ENCODE results near the gene DEPP1.

The DEPP1 gene

DNA sequence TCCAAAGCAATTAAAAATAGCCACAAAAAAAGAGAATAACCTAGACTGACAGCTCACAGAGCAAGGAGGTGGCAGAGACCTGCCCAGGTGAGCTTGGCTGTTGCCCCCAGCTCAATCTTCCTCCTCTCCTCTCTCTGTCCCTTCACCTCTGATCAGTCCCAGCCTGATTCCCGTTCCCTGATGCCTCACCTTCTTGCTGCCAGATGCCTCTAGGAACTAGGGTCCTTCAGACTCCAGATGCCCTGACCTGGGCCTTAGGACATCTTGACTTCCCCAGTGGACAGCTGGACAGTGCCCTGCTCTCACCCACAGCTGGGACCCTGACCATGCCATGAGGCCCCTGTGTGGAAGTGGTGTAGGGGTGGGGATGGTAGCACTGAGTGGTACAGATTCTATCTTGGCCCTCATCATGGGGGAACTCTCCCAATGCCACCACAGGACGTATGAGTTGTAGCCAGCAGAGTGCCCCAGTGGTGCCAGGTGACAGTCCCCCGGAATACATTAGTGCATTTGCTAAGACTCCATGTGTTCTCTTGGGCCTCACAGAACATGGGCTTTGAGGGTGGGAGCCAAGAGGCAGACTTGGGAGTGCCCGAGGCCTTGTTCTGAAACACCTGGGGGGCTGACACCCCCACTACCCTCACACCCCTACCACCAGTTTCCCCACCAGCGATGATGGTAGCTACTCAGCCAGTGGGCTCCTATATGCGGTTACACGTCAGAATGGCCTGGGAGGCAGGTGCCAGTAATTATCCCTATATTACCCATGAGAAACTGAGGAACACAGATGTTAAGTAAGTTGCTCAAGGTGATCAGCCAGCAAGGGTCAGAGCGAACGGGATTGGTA is 2.0 kb downstream of the DEPP1 start (continued):
- no peak for TF ChIP-seq ZNF692 (tag by site-specific recombination; IDR thresholded peaks at IDR 0.05)

- Histone ChIP-seq H3K4me3 (ENCODE audit: low read depth, low read length) (no peak overlapping the region; the same call in 1 of the 2 replicates), H3K4me1 (ENCODE audit: control insufficient read depth, insufficient read depth, low read length) (peaks cover 23% of the 10 kb centered on the region), H3K9me3 (ENCODE audit: control insufficient read depth, insufficient read depth, low read depth, low read length) (no peaks in the 10 kb centered on the region), H3K36me3 (ENCODE audit: control insufficient read depth in 2 of 2, insufficient read depth in 1 of 2, low read length in 2 of 2) (peaks cover 0 to 19% of the 10 kb centered on the region in 2 experiments; a peak in 1 of 3 replicates), H3K27ac (ENCODE audit: extremely low read depth, low read depth, low read length) (peak overlapping the region; percentile 3; the same call in 1 of the 2 replicates)
- ChIA-PET CTCF (interaction anchor here (0.6 to 1.5 kb wide), 7 partner anchors 10 to 1324 kb away, joined by 3 to 15 read pairs (median 4); no protein-coding TSS in a partner anchor), POLR2A (interaction anchor here (0.6 to 2.3 kb wide), 5 partner anchors 11 to 43 kb away, joined by 3 to 12 read pairs (median 5); no protein-coding TSS in a partner anchor)
- no peak for TF ChIP-seq CTCF (tag by site-specific recombination; IDR thresholded peaks at IDR 0.05)
- peak; percentile 54; the same call in 1 of the 2 replicates for TF ChIP-seq ZNF692 (tag by site-specific recombination; IDR thresholded peaks at IDR 0.05)
- TF ChIP-seq, protein P1, sequence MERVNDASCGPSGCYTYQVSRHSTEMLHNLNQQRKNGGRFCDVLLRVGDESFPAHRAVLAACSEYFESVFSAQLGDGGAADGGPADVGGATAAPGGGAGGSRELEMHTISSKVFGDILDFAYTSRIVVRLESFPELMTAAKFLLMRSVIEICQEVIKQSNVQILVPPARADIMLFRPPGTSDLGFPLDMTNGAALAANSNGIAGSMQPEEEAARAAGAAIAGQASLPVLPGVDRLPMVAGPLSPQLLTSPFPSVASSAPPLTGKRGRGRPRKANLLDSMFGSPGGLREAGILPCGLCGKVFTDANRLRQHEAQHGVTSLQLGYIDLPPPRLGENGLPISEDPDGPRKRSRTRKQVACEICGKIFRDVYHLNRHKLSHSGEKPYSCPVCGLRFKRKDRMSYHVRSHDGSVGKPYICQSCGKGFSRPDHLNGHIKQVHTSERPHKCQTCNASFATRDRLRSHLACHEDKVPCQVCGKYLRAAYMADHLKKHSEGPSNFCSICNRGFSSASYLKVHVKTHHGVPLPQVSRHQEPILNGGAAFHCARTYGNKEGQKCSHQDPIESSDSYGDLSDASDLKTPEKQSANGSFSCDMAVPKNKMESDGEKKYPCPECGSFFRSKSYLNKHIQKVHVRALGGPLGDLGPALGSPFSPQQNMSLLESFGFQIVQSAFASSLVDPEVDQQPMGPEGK (tag by site-specific recombination; IDR thresholded peaks at IDR 0.05), result peak; percentile 18; the same call in 1 of the 2 replicates
- peak; percentile 55 for TF ChIP-seq SP2 (tag by site-specific recombination; IDR thresholded peaks at IDR 0.05)
- peak; percentile 61 for TF ChIP-seq ZNF335 (tag by site-specific recombination; conservative IDR thresholded peaks at IDR 0.05)
- TF ChIP-seq ZFP69B (tag by site-specific recombination; IDR thresholded peaks at IDR 0.05), result peak; percentile 69; the same call in 1 of the 2 replicates
- TF ChIP-seq ZNF423 (tag by site-specific recombination; IDR thresholded peaks at IDR 0.05), result peak; percentile 76
- TF ChIP-seq, protein P2, sequence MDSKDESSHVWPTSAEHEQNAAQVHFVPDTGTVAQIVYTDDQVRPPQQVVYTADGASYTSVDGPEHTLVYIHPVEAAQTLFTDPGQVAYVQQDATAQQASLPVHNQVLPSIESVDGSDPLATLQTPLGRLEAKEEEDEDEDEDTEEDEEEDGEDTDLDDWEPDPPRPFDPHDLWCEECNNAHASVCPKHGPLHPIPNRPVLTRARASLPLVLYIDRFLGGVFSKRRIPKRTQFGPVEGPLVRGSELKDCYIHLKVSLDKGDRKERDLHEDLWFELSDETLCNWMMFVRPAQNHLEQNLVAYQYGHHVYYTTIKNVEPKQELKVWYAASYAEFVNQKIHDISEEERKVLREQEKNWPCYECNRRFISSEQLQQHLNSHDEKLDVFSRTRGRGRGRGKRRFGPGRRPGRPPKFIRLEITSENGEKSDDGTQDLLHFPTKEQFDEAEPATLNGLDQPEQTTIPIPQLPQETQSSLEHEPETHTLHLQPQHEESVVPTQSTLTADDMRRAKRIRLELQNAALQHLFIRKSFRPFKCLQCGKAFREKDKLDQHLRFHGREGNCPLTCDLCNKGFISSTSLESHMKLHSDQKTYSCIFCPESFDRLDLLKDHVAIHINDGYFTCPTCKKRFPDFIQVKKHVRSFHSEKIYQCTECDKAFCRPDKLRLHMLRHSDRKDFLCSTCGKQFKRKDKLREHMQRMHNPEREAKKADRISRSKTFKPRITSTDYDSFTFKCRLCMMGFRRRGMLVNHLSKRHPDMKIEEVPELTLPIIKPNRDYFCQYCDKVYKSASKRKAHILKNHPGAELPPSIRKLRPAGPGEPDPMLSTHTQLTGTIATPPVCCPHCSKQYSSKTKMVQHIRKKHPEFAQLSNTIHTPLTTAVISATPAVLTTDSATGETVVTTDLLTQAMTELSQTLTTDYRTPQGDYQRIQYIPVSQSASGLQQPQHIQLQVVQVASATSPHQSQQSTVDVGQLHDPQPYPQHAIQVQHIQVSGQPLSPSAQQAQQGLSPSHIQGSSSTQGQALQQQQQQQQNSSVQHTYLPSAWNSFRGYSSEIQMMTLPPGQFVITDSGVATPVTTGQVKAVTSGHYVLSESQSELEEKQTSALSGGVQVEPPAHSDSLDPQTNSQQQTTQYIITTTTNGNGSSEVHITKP (tag by site-specific recombination; IDR thresholded peaks at IDR 0.05), result peak; percentile 42; the same call in 1 of the 2 replicates
- TF ChIP-seq ZIC2 (tag by site-specific recombination; IDR thresholded peaks at IDR 0.05), result peak; percentile 86
- no peak for TF ChIP-seq ZNF211 (tag by site-specific recombination; IDR thresholded peaks at IDR 0.05; ENCODE audit: low read depth)
- peak; percentile 46; the same call in 1 of the 2 replicates for TF ChIP-seq OSR2 (tag by site-specific recombination; IDR thresholded peaks at IDR 0.05)
- TF ChIP-seq REST (tag by site-specific recombination; IDR thresholded peaks at IDR 0.05), result no peak
- TF ChIP-seq GLI4 (tag by site-specific recombination; IDR thresholded peaks at IDR 0.05), result no peak
- peak; percentile 52; the same call in 1 of the 2 replicates for TF ChIP-seq GLIS2 (tag by site-specific recombination; IDR thresholded peaks at IDR 0.05)
- TF ChIP-seq ZBTB20 (tag by site-specific recombination; IDR thresholded peaks at IDR 0.05), result peak; percentile 41; the same call in 1 of the 2 replicates
- TF ChIP-seq GLIS1 (tag by site-specific recombination; IDR thresholded peaks at IDR 0.05), result peak; percentile 95
Measured at GRCh38 chr10:44975431-44976331, 2.9 kb downstream of the DEPP1 start.
